IMR-90 (cell line): ENCODE data around the gene TRPV3. TPM values are rescaled to one million over a fixed set of nuclear protein-coding genes. Genes with fewer than 3 reads are reported as not detected.

Experiments
- ATAC-seq: fragments of 200-7000 bp; cut with Tn5 transposase; 2 replicates; pipeline ENCODE4 v1.9.1; 2020; ENCODE audit warnings: low read depth, mild to moderate bottlenecking, moderate library complexity
- BruUV-seq: library from RNA; stranded (reverse); fragments of 400-500 nt; replicated peaks from 2 replicates; lab custom pipeline; 2021; lab: Mats Ljungman, UMichigan
- CTCF ChIA-PET: fragments of 300-600 bp; formaldehyde crosslinking; extraction: SDS; loops from one replicate; lab custom pipeline; 2021; ENCODE audit warnings: antibody characterized with exemption; lab: Yijun Ruan, JAX
- POLR2A ChIA-PET: fragments of 300-600 bp; sonication (Branson Sonifier 250); formaldehyde crosslinking; loops from one replicate; lab custom pipeline; 2022; ENCODE audit warnings: antibody characterized with exemption; ENCODE audit not compliant: unreplicated experiment; lab: Charles Lee
- DNase-seq: peaks from one replicate; pipeline ENCODE4 v3.0.0; 2013
- H2AFZ ChIP-seq: replicated peaks from 2 replicates; pipeline ENCODE3; 2013; ENCODE audit warnings: low read length, mild to moderate bottlenecking; ENCODE audit not compliant: poor library complexity
- H2AK5ac ChIP-seq: 2 replicates; pipeline ENCODE4 v1.6.1; 2013; ENCODE audit warnings: low read depth, low read length, inconsistent platforms
- H2AK9ac ChIP-seq: replicated peaks from 2 replicates; pipeline ENCODE3; 2013; ENCODE audit warnings: mild to moderate bottlenecking, low read depth, low read length, moderate library complexity; ENCODE audit not compliant: poor library complexity
- H2BK120ac ChIP-seq: 2 replicates; pipeline ENCODE4 v1.6.1; 2013; ENCODE audit warnings: low read depth, low read length, inconsistent platforms
- H2BK15ac ChIP-seq: 3 replicates; pipeline ENCODE4 v1.6.1; 2013; ENCODE audit warnings: low read depth, low read length, inconsistent platforms
- H2BK20ac ChIP-seq: 2 replicates; pipeline ENCODE4 v1.6.1; 2013; ENCODE audit warnings: low read depth, mild to moderate bottlenecking, inconsistent platforms, low read length, moderate library complexity
- H2BK5ac ChIP-seq: 2 replicates; pipeline ENCODE4 v1.6.1; 2013; ENCODE audit warnings: mild to moderate bottlenecking, low read depth, low read length, inconsistent platforms; ENCODE audit not compliant: poor library complexity, severe bottlenecking
- H3K14ac ChIP-seq: replicated peaks from 2 replicates; pipeline ENCODE4 v1.6.1; 2013; ENCODE audit warnings: low read depth, low read length, inconsistent platforms
- H3K18ac ChIP-seq: 2 replicates; pipeline ENCODE4 v1.6.1; 2013; ENCODE audit warnings: low read depth, low read length, control low read depth
- H3K23ac ChIP-seq: 2 replicates; pipeline ENCODE4 v1.6.1; 2013; ENCODE audit warnings: low read depth, low read length, inconsistent platforms
- H3K27ac ChIP-seq: 2 replicates; pipeline ENCODE4 v1.5.1; 2013; ENCODE audit warnings: mild to moderate bottlenecking, control low read depth, low read length; ENCODE audit not compliant: insufficient read depth
- H3K27me3 ChIP-seq: 2 replicates; pipeline ENCODE4 v1.6.1; 2013; ENCODE audit warnings: low read length; ENCODE audit not compliant: control insufficient read depth, insufficient read depth
- H3K36me3 ChIP-seq: 2 replicates; pipeline ENCODE4 v1.6.1; 2013; ENCODE audit warnings: low read length, mixed read lengths; ENCODE audit not compliant: control insufficient read depth, insufficient read depth
- H3K4ac ChIP-seq: 2 replicates; pipeline ENCODE4 v1.6.1; 2013; ENCODE audit warnings: low read depth, low read length, inconsistent platforms
- H3K4me1 ChIP-seq: 2 replicates; pipeline ENCODE4 v1.6.1; 2013; ENCODE audit warnings: low read length, mixed read lengths; ENCODE audit not compliant: control insufficient read depth, insufficient read depth
- H3K4me2 ChIP-seq: 2 replicates; pipeline ENCODE4 v1.6.1; 2013; ENCODE audit warnings: low read depth, mild to moderate bottlenecking, control low read depth, low read length, moderate library complexity
- H3K4me3 ChIP-seq: 2 replicates; pipeline ENCODE4 v1.5.1; 2013; ENCODE audit warnings: low read depth, mild to moderate bottlenecking, control low read depth, low read length, moderate library complexity; ENCODE audit not compliant: insufficient read depth
- H3K56ac ChIP-seq: 2 replicates; pipeline ENCODE4 v1.6.1; 2013; ENCODE audit warnings: low read length, inconsistent platforms; ENCODE audit not compliant: insufficient read depth; ENCODE audit errors: extremely low read depth
- H3K79me1 ChIP-seq, 2 experiments: 2 replicates each; pipeline ENCODE4 v1.6.1; 2013; ENCODE audit warnings: low read length in 2 of 2, inconsistent platforms in 1 of 2, low read depth in 1 of 2
- H3K9ac ChIP-seq: 2 replicates; pipeline ENCODE4 v1.6.1; 2013; ENCODE audit warnings: low read depth, low read length, control low read depth
- H3K9me1 ChIP-seq: 2 replicates; pipeline ENCODE4 v1.6.1; 2013; ENCODE audit warnings: low read length, inconsistent platforms; ENCODE audit not compliant: insufficient read depth
- H3K9me3 ChIP-seq: 2 replicates; pipeline ENCODE4 v1.6.1; 2013; ENCODE audit warnings: low read length; ENCODE audit not compliant: control insufficient read depth, insufficient read depth
- H4K20me1 ChIP-seq: 2 replicates; pipeline ENCODE4 v1.6.1; 2013; ENCODE audit warnings: low read length, inconsistent platforms; ENCODE audit not compliant: insufficient read depth
- H4K5ac ChIP-seq: 2 replicates; pipeline ENCODE4 v1.6.1; 2013; ENCODE audit warnings: mild to moderate bottlenecking, low read depth, low read length, control low read depth
- H4K8ac ChIP-seq, 2 experiments: 2 replicates each; pipeline ENCODE4 v1.6.1; 2013; ENCODE audit warnings: low read depth in 2 of 2, low read length in 2 of 2, control low read depth in 1 of 2, inconsistent platforms in 1 of 2
- H4K91ac ChIP-seq: 2 replicates; pipeline ENCODE4 v1.6.1; 2013; ENCODE audit warnings: low read depth, low read length, inconsistent platforms; ENCODE audit not compliant: insufficient read depth
- MAZ ChIP-seq: IDR thresholded peaks from 2 replicates; pipeline ENCODE4 v1.6.1; 2012; ENCODE audit warnings: low read depth, mild to moderate bottlenecking, low read length, improper control_type of control experiment, moderate library complexity, borderline replicate concordance
- MXI1 ChIP-seq: IDR thresholded peaks from 2 replicates; pipeline ENCODE4 v1.6.1; 2012; ENCODE audit warnings: low read depth, mild to moderate bottlenecking, low read length, moderate library complexity, borderline replicate concordance
- WGBS, 2 experiments: methylation state at CpG; one replicate each; pipeline versions ENCODE4 v1.1.5 to v1.1.7; 2013; ENCODE audit warnings: missing lambda C conversion rate in 2 of 2; ENCODE audit not compliant: insufficient read length in 1 of 2; ENCODE audit errors: extremely low coverage in 2 of 2; 5-methylcytosine and 5-hydroxymethylcytosine counted together
- dilution Hi-C: fragments of 300-500 bp; cut with HindIII; formaldehyde crosslinking; loops from one replicate; pipeline ENCODE4 v1.14.3; 2018; ENCODE audit warnings: low sequenced_read_pairs; ENCODE audit not compliant: unreplicated experiment
- in situ Hi-C: fragments of 300-500 bp; cut with MboI; formaldehyde crosslinking; loops from 3 replicates; pipeline ENCODE4 v1.14.3; 2019; ENCODE audit warnings: low sequenced_read_pairs, inconsistent platforms, mixed read lengths
- intact Hi-C: fragments of 100-400 bp; cut with micrococcal nuclease; formaldehyde crosslinking; loops from 2 replicates; pipeline ENCODE4 v1.10.0; 2022
- polyA plus RNA-seq, 3 experiments: library from polyadenylated mRNA; depleted of rRNA; stranded (reverse); fragments of >200 nt; gene quantifications; 2 replicates each; pipeline ENCODE4 v1.2.3, GENCODE V29; 2012; ENCODE audit warnings: low replicate concordance in 1 of 3
- total RNA-seq: library from RNA; depleted of rRNA; stranded (reverse); fragments of >200 nt; gene quantifications from 2 replicates; pipeline ENCODE4 v1.2.3, GENCODE V29; 2012

TRPV3 gene
- total and polyA plus RNA-seq, 2 of the 4 experiments (the other 2 are of a cell fraction), result 0.18 to 0.26 TPM

GRCh38 chr17:3501344-3501743, 56.3 kb downstream of the TRPV3 start:
- no peaks in the 10 kb centered on the region for H3K79me1 ChIP-seq
- no peaks in the 10 kb centered on the region for H3K4me1 ChIP-seq
- H3K4me2 ChIP-seq, result no peak overlapping the region
- H2BK15ac ChIP-seq, result no peak overlapping the region
- no peak overlapping the region for H2AK5ac ChIP-seq
- H3K27me3 ChIP-seq, result no peaks in the 10 kb centered on the region
- H3K4ac ChIP-seq, result no peak overlapping the region
- H2BK20ac ChIP-seq, result no peak overlapping the region
- no peak overlapping the region for H4K8ac ChIP-seq
- H3K36me3 ChIP-seq, result no peaks in the 10 kb centered on the region
- no peak overlapping the region for H3K23ac ChIP-seq
- no peaks in the 10 kb centered on the region for H4K20me1 ChIP-seq
- no TSS peak for BruUV-seq
- H3K18ac ChIP-seq, result no peak overlapping the region
- 37% methylated on average over 2 of the region's 5 CpGs; no CpG with 5 or more reads in 1 of the 2 experiments for WGBS, 2 experiments
- H2BK120ac ChIP-seq, result no peak overlapping the region
- ATAC-seq (no peak; the same call in 1 of the 2 replicates), DNase-seq (no peak)
- no peak overlapping the region for H3K9ac ChIP-seq
- H3K56ac ChIP-seq, result no peak overlapping the region
- no peak overlapping the region for H2AK9ac ChIP-seq
- H2AFZ ChIP-seq, result no peak overlapping the region
- H3K9me1 ChIP-seq, result no peaks in the 10 kb centered on the region
- no peak overlapping the region for H3K27ac ChIP-seq
- no peak overlapping the region for H4K5ac ChIP-seq
- H3K9me3 ChIP-seq, result no peaks in the 10 kb centered on the region
- no peak overlapping the region for H4K91ac ChIP-seq
- TF ChIP-seq MAZ (no peak), MXI1 (no peak)
- POLR2A ChIA-PET, result no interaction called here
- dilution Hi-C loops (no loop called here), intact Hi-C loops (no loop called here), in situ Hi-C loops (no loop called here)
- CTCF ChIA-PET, result no interaction called here
- H3K14ac ChIP-seq, result no peak overlapping the region
- H3K4me3 ChIP-seq, result no peak overlapping the region
- H2BK5ac ChIP-seq, result no peak overlapping the region
